ENCODE results near the gene VPREB1. TPM values are rescaled to one million over a fixed set of nuclear protein-coding genes. Genes with fewer than 3 reads are reported as not detected.

VPREB1 gene
- total RNA-seq, 4 donors from 2014 or later = not detected

- no peaks in the 10 kb centered on the region for H3K36me3 ChIP-seq
- WGBS, 2 donors = 61 to 66% methylated on average over 5 of the region's 5 CpGs
- peaks cover 0 to 2% (median 0%) of the 10 kb centered on the region in 4 donors for H3K9me3 ChIP-seq
- H3K4me3 ChIP-seq = no peak overlapping the region
- TF ChIP-seq EP300 (IDR thresholded peaks at IDR 0.05) = no peak
- TF ChIP-seq POLR2A (IDR thresholded peaks at IDR 0.05) = no peak
- TF ChIP-seq CTCF (IDR thresholded peaks at IDR 0.05) = no peak
- peaks cover 0 to 18% of the 10 kb centered on the region in 2 donors for H3K27me3 ChIP-seq
- no peak overlapping the region for H3K27ac ChIP-seq
- no peaks in the 10 kb centered on the region for H3K4me1 ChIP-seq
- DNase-seq (ENCODE audit: low spot score in 2 of 2) = no peak
These were observed 47.6 kb upstream of the VPREB1 start for GRCh38 chr22:22196833-22197477.

GRCh38 chr22:22197993-22198402 lies 46.6 kb upstream of the VPREB1 start:
- Histone ChIP-seq H3K27ac (no peak overlapping the region), H3K4me1 (no peaks in the 10 kb centered on the region), H3K36me3 (no peaks in the 10 kb centered on the region), H3K4me3 (no peak overlapping the region), H3K9me3 (no peaks in the 10 kb centered on the region), H3K27me3 (peaks cover 0 to 18% of the 10 kb centered on the region in 2 donors)
- 70 to 78% methylated on average over 4 of the region's 4 CpGs for WGBS, 2 donors
- no peak for TF ChIP-seq EP300 (IDR thresholded peaks at IDR 0.05)
- no peak for TF ChIP-seq POLR2A (IDR thresholded peaks at IDR 0.05)
- TF ChIP-seq CTCF (IDR thresholded peaks at IDR 0.05) = no peak
- DNase-seq (ENCODE audit: low spot score in 2 of 2) = no peak

- 53 to 63% methylated on average over 4 of the region's 4 CpGs for WGBS, 2 donors
- Histone ChIP-seq H3K27me3 (peaks cover 0 to 24% of the 10 kb centered on the region in 2 donors), H3K4me1 (no peaks in the 10 kb centered on the region), H3K27ac (no peak overlapping the region), H3K9me3 (no peaks in the 10 kb centered on the region), H3K4me3 (no peak overlapping the region), H3K36me3 (no peaks in the 10 kb centered on the region)
- TF ChIP-seq EP300 (IDR thresholded peaks at IDR 0.05) = no peak
- TF ChIP-seq POLR2A (IDR thresholded peaks at IDR 0.05) = no peak
- DNase-seq (ENCODE audit: low spot score in 2 of 2) = no peak
These were observed 45.8 kb upstream of the VPREB1 start for GRCh38 chr22:22198751-22199150.

- no peaks in the 10 kb centered on the region for H3K4me1 ChIP-seq
- TF ChIP-seq EP300 (IDR thresholded peaks at IDR 0.05) = no peak
- no peak for TF ChIP-seq CTCF (IDR thresholded peaks at IDR 0.05)
- TF ChIP-seq POLR2A (IDR thresholded peaks at IDR 0.05) = no peak
These were observed 45.0 kb upstream of the VPREB1 start for GRCh38 chr22:22199634-22200033.

GRCh38 chr22:22200569-22201184 lies 43.9 kb upstream of the VPREB1 start:
- WGBS, 2 donors = 60 to 75% methylated on average over 4 of the region's 4 CpGs
- peaks cover 0 to 24% of the 10 kb centered on the region in 2 donors for H3K27me3 ChIP-seq
- DNase-seq (ENCODE audit: low spot score in 2 of 2) = no peak
- no peaks in the 10 kb centered on the region for H3K9me3 ChIP-seq
- no peaks in the 10 kb centered on the region for H3K36me3 ChIP-seq
- H3K4me1 ChIP-seq = no peaks in the 10 kb centered on the region
- TF ChIP-seq POLR2A (IDR thresholded peaks at IDR 0.05) (no peak), EP300 (IDR thresholded peaks at IDR 0.05) (no peak), CTCF (IDR thresholded peaks at IDR 0.05) (no peak)
- H3K27ac ChIP-seq = no peak overlapping the region
- H3K4me3 ChIP-seq = no peak overlapping the region

More at GRCh38 chr22:22199634-22200033, 45.0 kb upstream of the VPREB1 start:
- Histone ChIP-seq H3K9me3 (no peaks in the 10 kb centered on the region), H3K4me3 (no peak overlapping the region), H3K27me3 (peaks cover 0 to 24% of the 10 kb centered on the region in 2 donors), H3K36me3 (no peaks in the 10 kb centered on the region), H3K27ac (no peak overlapping the region)
- no peak for DNase-seq (ENCODE audit: low spot score in 2 of 2)
- 91 to 100% methylated on average over 2 of the region's 2 CpGs for WGBS, 2 donors

Measured in tibial nerve (tissue), 4 donors.